Measurements from ENCODE around the gene CEL. TPM values are rescaled to one million over a fixed set of nuclear protein-coding genes. Genes with fewer than 3 reads are reported as not detected.
"Not testable (repeated sequence)": the region's sequence is repeated elsewhere in the genome, so short reads cannot be mapped to it uniquely, and the experiment has no call there.

The CEL gene
- 7.7 TPM for total RNA-seq
- long read RNA-seq, partial matches to known transcripts = 1 of 3 reads
- long read RNA-seq, other reads (novel, unspliced or antisense) = 0 of 3 reads

DNA sequence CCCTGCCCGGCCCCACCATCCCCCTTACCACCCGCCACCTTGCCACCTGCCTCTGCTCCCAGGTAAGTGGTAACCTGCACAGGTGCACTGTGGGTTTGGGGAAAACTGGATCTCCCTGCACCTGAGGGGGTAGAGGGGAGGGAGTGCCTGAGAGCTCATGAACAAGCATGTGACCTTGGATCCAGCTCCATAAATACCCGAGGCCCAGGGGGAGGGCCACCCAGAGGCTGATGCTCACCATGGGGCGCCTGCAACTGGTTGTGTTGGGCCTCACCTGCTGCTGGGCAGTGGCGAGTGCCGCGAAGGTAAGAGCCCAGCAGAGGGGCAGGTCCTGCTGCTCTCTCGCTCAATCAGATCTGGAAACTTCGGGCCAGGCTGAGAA is at the start of gene CEL:
CEL (plus strand) TSS at position 218 of the 382 bp plus-strand sequence; CDS start at position 240, 22 bp downstream.
- intact Hi-C loops (cut with DNase I); DNase-seq (ENCODE audit: missing footprints); ATAC-seq: not testable (repeated sequence)

DNA sequence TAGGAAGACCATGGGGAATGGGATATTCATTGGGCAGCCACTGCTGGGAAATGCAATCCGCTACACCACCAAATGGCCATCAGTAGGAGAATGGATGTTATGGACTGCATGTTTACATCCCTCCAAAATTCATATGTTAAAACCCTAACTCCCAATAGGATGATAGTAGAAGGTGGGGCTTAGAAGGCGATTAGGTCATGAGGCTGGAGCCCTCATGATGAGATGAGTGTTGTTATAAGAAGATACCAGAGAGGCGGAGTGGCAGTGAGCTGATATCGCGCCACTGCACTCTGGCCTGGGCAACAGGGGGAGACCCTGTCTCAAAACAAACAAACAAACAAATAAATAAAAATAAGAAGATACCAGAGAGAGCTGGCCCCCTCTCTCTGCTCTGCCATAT is 47.1 kb upstream of the CEL start:
- DNase-seq (ENCODE audit: missing footprints) = no peak
- intact Hi-C loops (cut with DNase I) = no loop called here
- ATAC-seq = no peak

DNA sequence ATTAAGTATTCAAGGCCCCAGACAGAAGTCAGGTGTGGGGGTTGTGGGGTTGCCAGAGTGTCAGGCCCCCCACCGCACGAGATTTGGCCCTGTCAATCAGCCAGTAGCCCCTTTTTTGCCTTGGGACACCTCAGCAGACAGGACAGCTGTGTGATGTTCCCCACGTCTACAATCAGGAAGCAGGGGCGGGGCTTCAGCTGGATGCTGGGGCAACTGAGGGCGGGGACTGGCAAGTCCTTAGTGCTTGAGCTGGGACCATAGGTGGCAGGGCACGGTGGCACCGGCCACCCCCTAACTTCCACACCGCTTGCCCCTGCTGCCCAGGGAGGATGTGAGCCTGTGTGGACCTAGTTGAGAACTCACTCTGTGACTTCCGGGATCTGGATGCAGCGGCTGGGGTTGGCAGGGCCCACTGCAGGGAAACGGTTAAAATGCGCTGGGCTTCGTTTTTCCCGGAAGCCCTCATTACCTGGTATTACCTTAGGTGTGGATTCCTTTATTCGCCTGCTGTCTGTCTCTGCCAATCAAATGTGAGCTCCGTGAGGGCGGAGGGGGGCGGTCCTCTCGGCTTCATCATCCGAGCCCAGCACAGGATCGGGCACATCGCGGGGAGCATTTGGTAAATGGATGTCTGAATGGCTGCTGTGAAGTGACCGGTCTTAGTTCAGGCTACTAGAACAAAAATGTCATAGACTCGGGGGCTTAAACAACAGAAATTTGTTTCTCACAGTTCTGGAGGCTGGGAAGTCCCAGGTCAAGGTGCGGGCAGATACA is 38.5 kb upstream of the CEL start:
- intact Hi-C loops (cut with DNase I) = no loop called here
- peak; percentile 20 for ATAC-seq
- no peak for DNase-seq (ENCODE audit: missing footprints)

DNA sequence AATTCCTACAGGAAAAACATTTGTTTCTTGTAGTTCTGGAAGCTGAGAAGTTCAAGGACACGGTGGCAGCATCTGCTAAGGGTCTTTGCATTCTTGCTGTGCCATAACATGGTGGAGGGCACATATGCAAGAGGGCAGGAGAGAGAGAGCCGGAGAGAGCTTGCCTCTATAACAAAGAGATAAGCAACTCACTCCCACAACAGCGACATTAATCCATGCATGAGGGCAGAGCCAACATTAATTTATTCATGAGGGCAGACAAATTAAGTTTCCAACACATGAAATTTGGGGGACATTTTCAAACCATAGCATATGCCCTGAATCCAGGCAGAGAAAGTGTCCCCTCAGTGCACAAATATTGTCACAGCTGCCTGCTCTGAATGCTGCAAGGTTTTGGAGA is 35.4 kb upstream of the CEL start:
- intact Hi-C loops (cut with DNase I) = no loop called here

DNA sequence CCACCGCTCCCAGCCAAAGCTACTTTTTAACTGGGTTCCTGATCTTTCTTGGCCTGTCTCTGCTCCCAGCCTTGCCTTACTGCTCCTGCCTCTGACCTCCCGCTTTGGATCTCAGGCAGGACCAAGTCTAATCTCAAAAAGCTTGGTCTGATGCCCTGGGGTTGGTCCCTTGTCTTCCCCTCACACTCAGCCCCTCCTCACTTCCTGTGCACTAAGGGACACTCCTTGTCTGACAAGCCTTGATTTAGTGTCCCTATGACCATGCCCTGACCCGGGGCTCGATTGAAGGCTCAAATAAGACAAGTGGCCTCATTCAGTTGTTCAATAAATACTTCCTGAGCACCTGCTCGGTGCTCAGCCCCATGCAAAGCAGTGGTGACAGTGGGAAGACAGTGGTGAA is 34.6 kb upstream of the CEL start:
- intact Hi-C loops (cut with DNase I) = no loop called here

More for the DNA sequence above, 35.4 kb upstream of the CEL start:
- no peak for ATAC-seq
- no peak for DNase-seq (ENCODE audit: missing footprints)

DNA sequence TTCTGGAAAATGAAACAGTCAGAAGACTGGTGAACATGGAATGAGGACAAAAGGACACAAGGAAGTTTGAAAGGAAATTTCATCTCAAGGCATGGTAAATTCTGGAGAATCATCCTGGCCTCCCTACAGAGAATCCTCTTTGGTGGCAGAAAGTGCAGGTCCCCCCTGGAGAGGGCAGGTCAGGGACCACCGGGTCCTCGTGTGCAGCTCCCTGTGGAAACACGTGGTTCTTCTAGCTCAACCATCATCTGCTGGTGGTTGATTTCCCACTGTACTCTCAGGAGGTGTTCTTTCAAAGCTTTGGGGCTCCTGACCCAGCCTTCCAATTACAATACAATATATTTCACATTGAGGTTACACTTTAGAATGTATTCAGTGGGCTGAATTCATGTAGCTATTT is 33.6 kb upstream of the CEL start:
- intact Hi-C loops (cut with DNase I) = no loop called here
- DNase-seq (ENCODE audit: missing footprints) (no peak), ATAC-seq (no peak)

More for the DNA sequence above, 34.6 kb upstream of the CEL start:
- ATAC-seq (no peak), DNase-seq (ENCODE audit: missing footprints) (no peak)

DNA sequence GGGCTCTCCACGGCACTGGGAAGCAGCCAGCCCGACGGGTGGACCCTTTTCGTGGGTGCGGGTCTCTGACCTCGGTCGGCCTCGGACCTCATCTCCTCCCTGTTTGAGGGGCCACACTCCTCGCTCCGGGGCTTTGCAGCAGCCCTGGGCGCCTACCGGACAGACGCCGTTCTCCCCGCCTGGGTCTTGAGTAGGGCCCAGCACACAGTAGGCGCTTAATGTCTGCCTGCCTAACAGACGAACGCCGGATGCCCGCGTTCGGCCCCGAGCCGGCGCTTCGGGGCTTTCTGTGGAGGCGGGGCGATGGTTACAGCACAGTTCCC is 31.8 kb upstream of the CEL start:
- no peak for DNase-seq (ENCODE audit: missing footprints)
- no peak for ATAC-seq
- intact Hi-C loops (cut with DNase I) = loop anchor here (5.0 to 10.0 kb wide), 3 partner anchors 117 to 445 kb away; partner anchors contain the start of genes SLC2A6, SURF1 and SURF2

DNA sequence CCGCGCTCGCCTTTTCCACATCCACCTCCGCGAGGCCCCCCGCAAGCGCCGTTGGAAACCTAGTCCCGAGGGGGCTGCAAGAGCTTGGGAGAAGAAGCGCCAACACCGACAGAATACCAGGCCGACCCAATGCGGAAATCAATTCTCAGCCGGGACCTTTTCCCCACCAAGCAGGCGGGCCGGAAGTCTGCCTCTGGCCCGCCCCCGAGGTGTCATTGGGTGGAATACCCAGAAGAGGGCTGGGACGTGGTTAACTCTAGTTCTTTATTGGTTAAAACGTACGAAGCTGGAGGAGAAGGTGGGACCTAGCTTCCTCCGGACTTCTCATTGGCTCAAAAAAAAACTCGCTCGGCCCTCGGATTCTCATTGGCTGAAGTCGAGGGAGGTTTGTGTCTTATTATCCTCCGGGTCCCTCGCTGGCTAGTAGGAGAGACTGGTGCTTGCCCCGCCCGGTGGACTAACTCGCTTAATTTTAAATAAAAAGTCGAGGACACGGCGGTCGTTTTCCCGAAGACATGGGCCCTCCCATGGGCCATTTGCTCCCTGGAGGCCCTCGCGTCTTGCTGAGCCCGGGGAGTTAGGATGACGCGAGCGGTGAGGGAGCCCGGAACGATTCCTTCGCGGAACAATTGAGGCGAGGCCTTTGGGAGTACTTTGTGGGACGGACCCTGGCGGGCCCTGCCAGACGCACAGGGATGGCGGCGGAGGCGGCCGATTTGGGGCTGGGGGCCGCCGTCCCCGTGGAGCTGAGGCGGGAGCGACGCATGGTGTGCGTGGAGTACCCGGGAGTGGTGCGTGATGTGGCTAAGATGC is 31.3 kb upstream of the CEL start, which contains the start of gene GTF3C5:
GTF3C5 (plus strand) TSS at position 681 of the 813 bp plus-strand sequence; CDS start at position 696, 15 bp downstream.
- ATAC-seq (peak; percentile 99), DNase-seq (ENCODE audit: missing footprints) (peak; percentile 95)
- intact Hi-C loops (cut with DNase I) = loop anchor here (5.0 to 10.0 kb wide), 3 partner anchors 117 to 444 kb away; partner anchors contain the start of genes SLC2A6, SURF1 and SURF2

DNA sequence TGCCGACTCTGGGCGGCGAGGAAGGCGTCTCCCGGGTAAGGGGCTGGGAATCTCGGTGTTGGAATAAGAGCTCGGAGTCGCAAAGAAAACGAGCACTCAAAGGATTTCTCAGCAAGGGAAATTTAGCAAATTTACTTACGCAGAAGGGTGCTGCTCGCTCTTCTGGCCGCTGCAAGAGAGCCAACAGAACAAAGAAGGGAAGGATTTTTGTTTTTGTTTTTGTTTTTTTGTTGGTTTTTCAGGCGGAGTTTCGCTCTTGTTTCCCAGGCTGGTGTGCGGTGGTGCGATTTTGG is 30.7 kb upstream of the CEL start:
- no peak for ATAC-seq
- DNase-seq (ENCODE audit: missing footprints) = no peak
- intact Hi-C loops (cut with DNase I) = loop anchor here (5.0 to 10.0 kb wide), 3 partner anchors 116 to 444 kb away; partner anchors contain the start of genes SLC2A6, SURF1 and SURF2

DNA sequence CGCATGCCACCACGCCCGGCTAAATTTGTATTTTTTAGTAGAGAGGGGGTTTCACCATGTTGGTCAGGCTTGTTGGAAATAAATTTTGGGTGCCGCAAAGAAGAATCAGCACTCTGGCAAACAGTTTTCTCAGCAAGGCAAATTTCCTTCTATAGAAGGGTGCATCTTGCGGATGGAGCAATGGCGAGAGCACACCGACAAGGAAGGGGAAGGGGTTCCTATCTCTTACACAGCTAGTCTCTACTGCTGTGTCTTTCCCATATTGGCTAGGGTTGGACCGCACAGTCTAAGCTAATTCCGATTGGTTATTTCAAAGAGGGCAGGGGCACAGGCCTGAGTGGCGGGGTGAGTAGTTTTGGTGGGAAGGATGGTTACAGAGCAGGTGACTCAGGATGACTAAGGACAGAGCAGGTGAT is 30.3 kb upstream of the CEL start:
- intact Hi-C loops (cut with DNase I) = loop anchor here (5.0 to 10.0 kb wide), 3 partner anchors 116 to 443 kb away; partner anchors contain the start of genes SLC2A6, SURF1 and SURF2
- no peak for DNase-seq (ENCODE audit: missing footprints)
- ATAC-seq = no peak

DNA sequence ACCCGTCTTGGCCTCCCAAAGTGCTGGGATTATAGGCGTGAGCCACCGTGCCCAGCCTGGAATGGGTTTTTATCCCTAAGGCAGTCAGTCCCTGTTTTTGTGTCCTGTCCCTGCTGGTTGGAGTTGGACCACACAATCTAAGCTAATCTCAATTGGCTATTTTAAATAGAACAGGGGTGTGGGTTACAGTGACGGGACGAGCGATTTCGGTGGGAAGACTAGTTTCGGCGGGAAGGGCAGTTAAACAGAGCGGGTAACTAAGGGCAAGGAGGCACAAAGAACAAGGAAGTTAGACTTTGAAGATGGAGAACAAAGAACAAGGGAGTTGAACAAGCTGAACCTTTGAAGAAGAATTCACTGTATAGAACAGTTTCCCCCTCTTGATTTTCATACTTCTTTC is 29.6 kb upstream of the CEL start:
- no peak for DNase-seq (ENCODE audit: missing footprints)
- intact Hi-C loops (cut with DNase I) = loop anchor here (5.0 to 10.0 kb wide), 3 partner anchors 115 to 443 kb away; partner anchors contain the start of genes SLC2A6, SURF1 and SURF2

DNA sequence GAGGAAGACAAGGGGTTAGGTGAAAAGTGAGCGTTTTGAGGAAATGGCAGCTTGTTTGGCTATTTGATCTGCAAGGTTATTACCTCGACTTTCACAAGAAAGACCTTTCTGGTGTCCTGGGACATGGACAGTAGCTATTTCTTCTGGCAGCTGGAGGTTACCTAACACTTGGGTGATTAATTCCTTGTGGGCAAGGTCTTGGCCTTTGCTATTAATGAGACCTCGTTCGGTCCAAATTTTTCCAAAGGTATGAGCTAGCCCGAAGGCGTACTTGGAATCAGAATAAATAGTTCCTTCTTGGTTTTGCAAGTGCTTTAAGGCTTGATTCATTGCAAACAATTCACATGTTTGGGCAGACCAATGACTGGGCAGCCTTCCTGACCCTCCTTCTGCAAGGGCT is 26.1 kb upstream of the CEL start:
- ATAC-seq (no peak), DNase-seq (ENCODE audit: missing footprints) (no peak)

More for the DNA sequence above, 29.6 kb upstream of the CEL start:
- ATAC-seq = no peak

DNA sequence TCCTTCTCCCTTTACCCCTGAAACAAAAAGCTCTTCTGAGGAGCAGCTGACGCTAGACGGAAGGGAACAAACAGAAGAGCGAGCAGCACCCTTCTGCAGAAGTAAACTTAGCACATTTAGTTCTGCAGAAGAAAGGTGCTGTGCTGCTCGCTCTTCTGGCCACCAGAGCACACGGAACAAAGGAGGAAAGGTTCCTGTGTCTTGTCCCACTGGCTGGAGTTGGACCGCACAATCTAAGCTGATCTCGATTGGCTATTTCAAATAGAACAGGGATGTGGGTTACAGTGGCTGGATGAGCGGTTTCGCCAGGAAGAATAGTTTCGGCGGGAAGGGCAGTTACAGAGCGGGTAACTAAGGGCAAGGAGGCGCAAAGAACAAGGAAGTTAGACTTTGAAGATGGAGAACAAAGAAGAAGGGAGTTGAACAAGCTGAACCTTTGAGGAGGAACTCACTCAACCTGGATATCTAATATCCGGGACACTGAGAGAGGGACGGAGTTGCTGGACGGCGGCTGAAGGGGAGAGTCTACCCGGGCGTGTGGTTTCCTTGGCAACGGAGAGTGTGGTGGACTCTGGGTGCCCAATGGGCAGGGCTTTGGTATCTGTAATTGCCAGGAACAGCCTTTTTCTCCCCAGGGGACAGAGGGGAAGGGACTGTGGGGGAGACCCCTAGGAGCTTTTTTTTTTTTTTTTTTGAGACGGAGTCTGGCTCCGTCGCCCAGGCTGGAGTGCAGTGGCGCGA is 23.8 kb upstream of the CEL start:
- intact Hi-C loops (cut with DNase I) = loop anchor here (5.0 to 10.0 kb wide), 3 partner anchors 64 to 437 kb away; partner anchors contain the start of genes SLC2A6, SURF1 and SURF2
- DNase-seq (ENCODE audit: missing footprints) = no peak

More for the DNA sequence above, 26.1 kb upstream of the CEL start:
- intact Hi-C loops (cut with DNase I) = loop anchor here (5.0 to 10.0 kb wide), 3 partner anchors 67 to 439 kb away; partner anchors contain the start of genes SLC2A6, SURF1 and SURF2

DNA sequence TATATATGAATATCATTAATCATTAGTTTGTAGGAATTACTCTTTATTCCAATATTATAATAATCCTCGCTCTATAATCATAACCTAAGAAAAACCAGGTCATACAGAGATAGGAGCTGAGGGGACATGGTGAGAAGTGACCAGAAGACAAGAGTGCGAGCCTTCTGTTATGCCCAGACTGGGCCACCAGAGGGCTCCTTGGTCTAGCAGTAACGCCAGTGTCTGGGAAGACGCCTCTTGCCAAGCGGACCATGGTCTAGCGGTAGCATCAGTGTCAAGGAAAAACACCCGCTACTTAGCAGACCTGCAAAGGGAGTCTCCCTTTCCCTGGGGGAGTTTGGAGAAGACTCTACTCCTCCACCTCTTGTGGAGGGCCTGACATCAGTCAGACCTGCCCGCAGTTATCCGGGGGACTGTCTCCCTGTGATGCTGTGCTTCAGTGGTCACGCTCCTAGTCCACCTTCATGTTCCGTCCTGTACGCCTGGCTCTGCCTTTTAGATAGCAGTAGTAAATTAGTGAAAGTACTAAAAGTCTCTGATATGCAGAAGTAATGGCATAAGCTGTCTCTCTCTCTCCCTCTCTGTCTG is 20.8 kb upstream of the CEL start:
- intact Hi-C loops (cut with DNase I); ATAC-seq; DNase-seq (ENCODE audit: missing footprints): not testable (repeated sequence)

More for the DNA sequence above, 23.8 kb upstream of the CEL start:
- ATAC-seq = no peak

DNA sequence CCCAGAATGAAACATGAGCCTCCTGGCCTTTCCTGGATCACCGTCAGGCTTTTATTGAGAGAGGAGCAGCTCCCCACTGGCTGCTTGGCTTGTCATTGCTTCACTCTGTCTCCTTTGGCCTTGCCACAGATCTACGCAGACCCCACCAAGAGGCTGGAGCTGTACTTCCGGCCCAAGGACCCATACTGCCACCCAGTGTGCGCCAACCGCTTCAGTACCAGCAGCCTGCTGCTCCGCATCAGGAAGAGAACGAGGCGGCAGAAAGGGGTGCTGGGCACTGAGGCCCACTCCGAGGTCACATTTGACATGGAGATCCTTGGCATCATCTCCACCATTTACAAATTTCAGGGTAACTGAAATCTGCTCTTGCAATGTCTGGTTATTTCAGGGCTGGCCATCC is 19.8 kb upstream of the CEL start:
- no peak for DNase-seq (ENCODE audit: missing footprints)
- no peak for ATAC-seq

DNA sequence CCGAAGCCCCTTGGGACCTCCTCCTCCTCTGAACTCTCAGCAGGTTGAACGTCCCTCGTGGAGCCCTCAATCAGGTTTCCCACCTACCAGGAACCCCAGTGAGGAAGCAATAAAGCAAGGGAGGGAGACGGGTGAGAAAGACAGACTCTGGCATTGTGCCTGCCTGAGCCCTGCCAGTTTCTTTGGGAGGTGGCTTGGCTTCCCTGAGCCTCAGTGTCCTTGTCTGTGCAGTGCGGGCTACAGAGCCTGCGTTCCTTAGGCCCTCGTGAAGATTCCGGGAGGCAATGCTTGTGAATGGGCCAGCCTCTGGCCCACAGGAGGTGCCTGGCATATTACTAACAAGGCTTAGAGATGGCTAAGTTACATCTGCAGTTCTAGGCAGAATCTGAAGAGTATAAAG is 19.1 kb upstream of the CEL start:
- intact Hi-C loops (cut with DNase I) = no loop called here
- DNase-seq (ENCODE audit: missing footprints) (no peak), ATAC-seq (no peak)

More for the DNA sequence above, 19.8 kb upstream of the CEL start:
- intact Hi-C loops (cut with DNase I) = no loop called here

DNA sequence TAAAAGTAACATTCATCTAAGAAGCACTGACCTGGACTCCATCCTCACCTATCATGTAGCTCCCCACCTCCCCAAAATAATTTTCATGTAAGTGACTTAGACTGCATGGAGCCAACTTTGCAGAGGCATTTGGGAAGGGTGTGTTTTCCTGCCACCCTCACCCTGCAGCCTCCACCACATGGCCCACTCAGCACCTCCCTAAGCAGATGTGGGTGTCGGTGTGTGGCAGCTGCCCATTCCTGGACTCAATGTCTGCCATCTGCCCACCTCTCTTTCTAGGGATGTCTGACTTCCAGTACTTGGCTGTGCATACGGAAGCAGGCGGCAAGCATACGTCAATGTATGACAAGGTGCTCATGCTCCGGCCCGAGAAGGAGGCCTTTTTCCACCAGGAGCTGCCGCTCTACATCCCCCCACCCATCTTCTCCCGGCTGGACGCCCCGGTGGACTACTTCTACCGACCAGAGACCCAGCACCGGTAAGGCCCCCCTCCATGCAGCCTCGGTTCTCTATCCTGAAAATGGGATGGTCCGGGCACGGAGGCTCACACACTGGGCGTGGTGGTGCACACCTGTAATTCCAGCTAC is 18.2 kb upstream of the CEL start:
- ATAC-seq (no peak), DNase-seq (ENCODE audit: missing footprints) (no peak)
- intact Hi-C loops (cut with DNase I) = no loop called here

DNA sequence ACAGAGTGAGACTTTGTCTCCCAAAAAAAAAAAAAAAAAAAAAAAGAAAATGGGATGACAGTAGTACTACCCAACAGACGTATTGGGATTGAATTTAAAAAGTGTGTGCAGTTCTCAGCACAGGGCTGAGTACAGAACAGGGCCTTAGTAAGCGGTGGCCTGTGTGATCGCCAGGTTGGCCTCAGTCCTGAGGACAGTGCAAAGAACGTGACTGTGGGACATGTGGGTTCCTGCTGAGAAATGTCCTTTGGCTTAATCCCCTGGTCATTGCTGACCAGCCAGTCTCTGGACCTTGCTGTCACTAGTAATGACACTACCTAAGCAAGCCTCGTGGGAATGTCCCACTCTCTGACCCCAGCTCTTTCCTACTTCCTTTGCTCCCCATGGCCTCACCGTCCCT is 17.7 kb upstream of the CEL start:
- ATAC-seq (no peak), DNase-seq (ENCODE audit: missing footprints) (no peak)
- intact Hi-C loops (cut with DNase I) = no loop called here

All from Right ventricle myocardium inferior (tissue), 1 donor.